Fibroblast of the aortic adventitia (primary cell): ENCODE data around the gene DLGAP4. TPM values are rescaled to one million over a fixed set of nuclear protein-coding genes. Genes with fewer than 3 reads are reported as not detected.

Experiments used
- DNase-seq: peaks from one replicate; pipeline ENCODE4 v3.0.0-alpha.2; 2010; ENCODE audit warnings: low read depth
- H3K4me3 ChIP-seq: 2 replicates; pipeline ENCODE4 v1.5.1; 2011; ENCODE audit warnings: low read depth, mild to moderate bottlenecking, control low read depth, low read length, moderate library complexity
- small RNA-seq: library from RNA; depleted of rRNA; stranded (forward); fragments of <200 nt; gene quantifications from one replicate; pipeline ENCODE3, GENCODE V24; 2012
- total RNA-seq: library from RNA; depleted of rRNA; stranded (reverse); fragments of >200 nt; gene quantifications from 2 replicates; pipeline ENCODE4 v1.2.3, GENCODE V29; 2012; ENCODE audit warnings: low replicate concordance
- TF ChIP-seq, protein P1 (sequence below): IDR thresholded peaks from 2 replicates; pipeline ENCODE4 v1.5.1; 2011; ENCODE audit warnings: mild to moderate bottlenecking, low read length, control low read depth, inconsistent platforms; ENCODE audit not compliant: insufficient read depth

The DLGAP4 gene
- total RNA-seq, 1 donor, result 19.5 TPM

DNA sequence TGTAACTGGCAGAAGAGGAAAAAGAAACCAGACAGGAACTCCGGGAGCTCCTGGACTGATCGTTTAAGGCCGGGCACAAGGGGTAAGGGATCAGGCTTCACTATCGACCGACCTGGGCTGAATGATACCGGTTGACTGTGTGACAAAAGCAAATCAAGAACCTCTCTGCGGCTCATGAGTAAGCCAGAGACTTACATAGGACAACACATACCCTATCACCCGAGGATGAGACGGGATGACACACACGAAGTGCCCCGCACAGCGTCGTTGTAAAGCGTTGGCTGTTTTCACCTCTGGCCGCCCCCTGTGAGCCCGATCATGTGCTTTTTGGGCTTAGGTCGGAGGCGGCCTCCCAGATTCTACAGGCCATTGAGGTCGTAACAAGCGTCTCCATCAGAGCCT lies 266.6 kb downstream of the DLGAP4 start:
- TF ChIP-seq, protein P1, sequence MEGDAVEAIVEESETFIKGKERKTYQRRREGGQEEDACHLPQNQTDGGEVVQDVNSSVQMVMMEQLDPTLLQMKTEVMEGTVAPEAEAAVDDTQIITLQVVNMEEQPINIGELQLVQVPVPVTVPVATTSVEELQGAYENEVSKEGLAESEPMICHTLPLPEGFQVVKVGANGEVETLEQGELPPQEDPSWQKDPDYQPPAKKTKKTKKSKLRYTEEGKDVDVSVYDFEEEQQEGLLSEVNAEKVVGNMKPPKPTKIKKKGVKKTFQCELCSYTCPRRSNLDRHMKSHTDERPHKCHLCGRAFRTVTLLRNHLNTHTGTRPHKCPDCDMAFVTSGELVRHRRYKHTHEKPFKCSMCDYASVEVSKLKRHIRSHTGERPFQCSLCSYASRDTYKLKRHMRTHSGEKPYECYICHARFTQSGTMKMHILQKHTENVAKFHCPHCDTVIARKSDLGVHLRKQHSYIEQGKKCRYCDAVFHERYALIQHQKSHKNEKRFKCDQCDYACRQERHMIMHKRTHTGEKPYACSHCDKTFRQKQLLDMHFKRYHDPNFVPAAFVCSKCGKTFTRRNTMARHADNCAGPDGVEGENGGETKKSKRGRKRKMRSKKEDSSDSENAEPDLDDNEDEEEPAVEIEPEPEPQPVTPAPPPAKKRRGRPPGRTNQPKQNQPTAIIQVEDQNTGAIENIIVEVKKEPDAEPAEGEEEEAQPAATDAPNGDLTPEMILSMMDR, result no peak
- DNase-seq, result no peak
- peak overlapping the region; percentile 70 for H3K4me3 ChIP-seq

DNA sequence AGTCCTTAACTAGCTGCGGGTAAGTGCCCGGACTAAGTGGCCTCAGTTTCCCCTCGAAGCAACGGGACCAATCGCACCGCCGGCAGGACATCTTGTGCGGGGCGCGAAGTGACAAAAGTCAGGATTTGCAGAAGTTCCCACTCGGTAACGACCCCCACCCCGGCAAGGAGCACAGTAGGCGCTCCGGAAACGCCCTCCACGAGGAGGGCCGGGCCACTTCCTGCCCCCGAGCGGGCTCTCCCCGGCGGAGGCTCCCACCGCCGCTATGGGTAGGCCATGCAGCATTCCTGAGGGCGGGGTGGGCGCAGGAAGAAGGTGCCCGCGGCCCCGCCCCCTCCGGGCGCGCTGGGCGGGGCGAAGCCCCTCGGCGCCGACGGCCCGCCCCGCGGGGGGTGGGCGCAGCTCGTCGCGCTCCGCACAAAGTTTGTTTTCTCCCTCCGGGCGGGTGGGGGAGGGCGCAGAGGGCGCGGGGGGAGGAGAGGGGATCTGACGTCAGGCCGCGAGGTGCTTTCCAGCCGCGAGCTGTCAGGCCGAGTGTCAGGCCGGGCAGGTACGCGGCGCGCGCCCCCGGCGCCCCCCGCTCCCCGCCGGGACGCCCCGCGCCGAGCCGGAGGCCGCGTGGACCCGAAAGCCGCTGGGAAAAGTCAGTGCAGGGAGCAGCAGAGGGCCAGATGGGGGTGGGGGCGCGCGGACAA lies 267.1 kb downstream of the DLGAP4 start, which contains the start of gene TGIF2:
Gene TGIF2 (plus strand): TSS at position 495 of the 695 bp plus-strand sequence. CDS start 5,178 bp downstream, outside the sequence.
- peak; percentile 53 for DNase-seq
- TF ChIP-seq, protein P1, result no peak
- peak within 1 kb of the TSS; percentile 70 for H3K4me3 ChIP-seq

DNA sequence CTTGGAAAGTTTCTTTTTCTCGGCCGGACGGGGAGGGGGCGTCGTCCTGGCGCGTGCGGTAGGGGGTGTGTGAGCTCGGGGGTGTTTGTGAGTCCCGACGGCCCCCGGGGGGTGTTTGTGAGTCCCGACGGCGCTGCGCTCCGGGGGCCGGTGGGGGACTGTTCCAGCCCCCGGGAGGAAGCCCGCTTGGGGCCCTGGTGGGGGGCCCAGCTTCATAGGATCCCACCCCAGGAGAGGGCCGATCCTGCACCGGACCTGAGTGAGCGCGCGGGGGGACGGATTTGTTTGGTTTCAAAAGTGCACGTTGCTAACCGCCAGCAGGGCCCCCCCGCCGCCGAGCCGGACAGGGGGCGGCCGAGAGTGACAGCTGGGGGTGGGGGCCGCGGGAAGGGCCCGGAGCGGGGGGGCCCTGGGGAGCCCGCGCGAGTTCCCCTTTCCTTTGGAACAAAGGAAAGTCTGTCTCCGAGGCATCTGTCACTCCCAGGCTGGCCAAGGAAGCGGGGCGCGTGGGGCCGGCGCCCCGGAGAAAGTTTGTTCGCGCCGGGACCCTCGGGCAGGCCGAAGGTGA lies 267.7 kb downstream of the DLGAP4 start:
- no peak for DNase-seq
- TF ChIP-seq, protein P1, result no peak
- peak overlapping the region; percentile 70 for H3K4me3 ChIP-seq

DNA sequence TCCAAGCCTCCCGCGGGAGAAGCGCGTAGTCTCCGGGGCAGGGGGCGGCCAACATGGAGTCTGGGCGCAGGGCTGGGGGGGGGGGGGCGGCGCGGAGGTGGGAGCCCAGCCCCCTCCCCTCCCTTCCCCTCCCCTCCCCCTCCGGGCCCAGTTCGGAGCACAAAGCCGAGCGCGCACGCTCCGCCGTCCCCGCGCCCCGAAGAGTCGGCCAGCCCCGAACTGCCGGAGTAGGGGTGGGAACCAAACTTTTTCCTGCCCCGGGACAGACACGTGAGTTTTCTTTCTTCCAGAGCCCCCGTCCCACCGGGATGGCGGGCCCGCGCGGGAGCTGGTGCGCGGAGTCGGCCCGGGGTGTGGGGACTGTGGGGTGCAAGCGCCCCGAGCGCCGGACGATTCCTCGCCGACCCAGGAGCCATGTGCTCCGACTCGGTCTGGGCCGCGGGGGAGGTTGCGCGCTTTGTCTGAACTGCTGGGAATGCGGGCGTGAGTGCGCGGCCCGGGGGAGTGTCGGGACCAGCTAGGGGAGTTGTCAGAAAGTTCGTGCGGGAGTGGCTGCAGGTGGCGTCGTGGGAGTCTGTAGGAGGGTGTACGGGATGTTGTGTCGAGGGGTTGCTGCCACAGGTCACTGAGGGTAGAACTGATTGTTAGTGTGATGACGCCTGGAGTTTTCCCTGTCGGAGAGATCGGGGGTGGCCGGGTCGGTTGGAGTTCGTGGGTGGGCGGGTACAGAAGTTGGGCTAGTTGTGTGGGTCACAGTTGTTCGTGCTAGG lies 268.4 kb downstream of the DLGAP4 start:
- H3K4me3 ChIP-seq, result peak overlapping the region; percentile 70
- TF ChIP-seq, protein P1, result no peak
- DNase-seq, result peak; percentile 32

DNA sequence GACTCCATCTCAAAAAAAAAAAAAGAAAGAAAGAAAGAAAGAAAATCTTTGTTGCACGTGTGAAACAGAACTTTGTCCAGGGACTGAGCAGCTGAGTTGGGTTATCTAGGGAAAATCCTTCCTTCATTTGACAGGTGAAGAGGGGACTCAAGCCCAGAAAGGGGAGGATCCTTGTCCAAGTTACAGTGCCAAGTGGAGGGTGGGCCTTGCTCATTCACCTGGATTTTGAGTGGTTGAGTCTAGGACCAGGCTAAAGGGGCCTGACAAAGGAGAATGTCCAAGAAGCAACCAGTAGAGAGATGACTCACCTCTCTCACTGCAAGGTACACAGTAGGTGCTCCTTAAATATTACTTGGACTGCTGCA lies 269.9 kb downstream of the DLGAP4 start:
- H3K4me3 ChIP-seq, result no peak overlapping the region
- DNase-seq, result no peak
- TF ChIP-seq, protein P1, result no peak

Small RNAs within 50 kb of the gene (small RNA-seq; reads per million reads assigned to genes)
- not detected for gene RF00017

Other genes with a start within 250 kb of the DLGAP4 start
- gene EPB41L1, start 151.6 kb upstream of the DLGAP4 start, total RNA-seq, result 13.5 and 18.1 TPM in 2 replicates
- gene AAR2, start 69.9 kb upstream of the DLGAP4 start, total RNA-seq, result 23.5 and 38.3 TPM in 2 replicates
- gene MYL9, start 235.2 kb downstream of the DLGAP4 start, total RNA-seq, result 43.6 and 50.0 TPM in 2 replicates